ENCODE data around the gene HAPLN3. TPM values are rescaled to one million over a fixed set of nuclear protein-coding genes. Genes with fewer than 3 reads are reported as not detected.

HAPLN3 gene
- total and polyA plus RNA-seq, 2 donors (not counting 3 experiments of a cell fraction or from before 2014, with no cell fraction given) = 57.6 to 130 TPM

GRCh38 chr15:88839961-88840360, 55.4 kb downstream of the HAPLN3 start:
- H3K4me3 ChIP-seq (replicated peaks in 1 of 3; ENCODE audit: insufficient read depth in 1 of 3, low read depth in 1 of 3, low read length in 3 of 3) = no peak overlapping the region
- H3K27me3 ChIP-seq (ENCODE audit: control insufficient read depth in 2 of 2, insufficient read depth in 2 of 2, low read length in 2 of 2) = no peaks in the 10 kb centered on the region
- no peak for FAIRE-seq
- no peak overlapping the region for H2AFZ ChIP-seq (ENCODE audit: low read depth, low read length)
- intact Hi-C loops (cut with micrococcal nuclease) = no loop called here
- H3K36me3 ChIP-seq (ENCODE audit: control insufficient read depth in 2 of 2, extremely low read depth in 1 of 2, insufficient read depth in 2 of 2, low read length in 2 of 2) = no peaks in the 10 kb centered on the region
- H3K27ac ChIP-seq (ENCODE audit: insufficient read depth, low read depth, low read length) = no peak overlapping the region
- BruUV-seq (replicated peaks) = no TSS peak
- no peaks in the 10 kb centered on the region for H3K4me1 ChIP-seq (ENCODE audit: control insufficient read depth, extremely low read depth, insufficient read depth, low read length)
- dilution Hi-C loops (cut with MboI; ENCODE audit: extremely low pct_ligation_motif_present, low sequenced_read_pairs) = no loop called here
- H3K79me2 ChIP-seq (ENCODE audit: control insufficient read depth, insufficient read depth, low read length) = no peaks in the 10 kb centered on the region
- no peaks in the 10 kb centered on the region for H3K9me1 ChIP-seq (replicated peaks; ENCODE audit: control insufficient read depth, extremely low read depth, insufficient read depth, low read length)
- ChIA-PET CTCF (interaction anchor here (1.5 kb wide), 1 partner anchor 182 kb away, joined by 3 read pairs; no protein-coding TSS in a partner anchor), POLR2A (no interaction called here)
- no peak overlapping the region for H3K4me2 ChIP-seq (ENCODE audit: insufficient read depth, low read length)
- TF ChIP-seq EZH2 (IDR thresholded peaks at IDR 0.05; ENCODE audit: borderline replicate concordance, low read depth, low read length, severe bottlenecking) = no peak
- no peak for TF ChIP-seq MYC (IDR thresholded peaks at IDR 0.05; ENCODE audit: low read depth, low read length)
- TF ChIP-seq FOS (IDR thresholded peaks at IDR 0.05; ENCODE audit: borderline replicate concordance, insufficient read depth, low read length) = no peak
- no peak for TF ChIP-seq POLR2AphosphoS5 (IDR thresholded peaks at IDR 0.05; ENCODE audit: insufficient read depth, low read depth, low read length)
- no peak for TF ChIP-seq JUN (IDR thresholded peaks at IDR 0.05; ENCODE audit: borderline replicate concordance, insufficient read depth, insufficient read length, low read depth)
- TF ChIP-seq CTCF (IDR thresholded peaks at IDR 0.05; ENCODE audit: extremely low read depth in 1 of 2, insufficient read depth in 1 of 2, low read depth in 1 of 2, low read length in 2 of 2) = no peak
- TF ChIP-seq MAX (IDR thresholded peaks at IDR 0.05; ENCODE audit: insufficient read depth, insufficient read length) = no peak
- no peak for TF ChIP-seq POLR2A (IDR thresholded peaks at IDR 0.05; ENCODE audit: low read depth, low read length)
- no peak for TF ChIP-seq GATA2 (IDR thresholded peaks at IDR 0.05; ENCODE audit: insufficient read depth, insufficient read length, low read depth, low read length)
- DNase-seq (ENCODE audit: low read depth, low spot score) = no peak
- H4K20me1 ChIP-seq (replicated peaks; ENCODE audit: control insufficient read depth, extremely low read depth, insufficient read depth, low read length) = no peaks in the 10 kb centered on the region
- H3K9me3 ChIP-seq (replicated peaks; ENCODE audit: control insufficient read depth, insufficient read depth, low read length) = no peaks in the 10 kb centered on the region
- H3K9ac ChIP-seq (replicated peaks; ENCODE audit: extremely low read depth, insufficient read depth, low read length) = no peak overlapping the region
